ENCODE data around the gene CDK5. TPM values are rescaled to one million over a fixed set of nuclear protein-coding genes. Genes with fewer than 3 reads are reported as not detected.
A peak's percentile ranks its signal among the peaks of the same experiment; 100 is the strongest.

CDK5 gene
- total and polyA plus RNA-seq, 9 of the 15 experiments (the other 6 are each of a cell fraction or from before 2014, with no cell fraction given), result 3.2 to 38.0 (median 27.5) TPM

DNA sequence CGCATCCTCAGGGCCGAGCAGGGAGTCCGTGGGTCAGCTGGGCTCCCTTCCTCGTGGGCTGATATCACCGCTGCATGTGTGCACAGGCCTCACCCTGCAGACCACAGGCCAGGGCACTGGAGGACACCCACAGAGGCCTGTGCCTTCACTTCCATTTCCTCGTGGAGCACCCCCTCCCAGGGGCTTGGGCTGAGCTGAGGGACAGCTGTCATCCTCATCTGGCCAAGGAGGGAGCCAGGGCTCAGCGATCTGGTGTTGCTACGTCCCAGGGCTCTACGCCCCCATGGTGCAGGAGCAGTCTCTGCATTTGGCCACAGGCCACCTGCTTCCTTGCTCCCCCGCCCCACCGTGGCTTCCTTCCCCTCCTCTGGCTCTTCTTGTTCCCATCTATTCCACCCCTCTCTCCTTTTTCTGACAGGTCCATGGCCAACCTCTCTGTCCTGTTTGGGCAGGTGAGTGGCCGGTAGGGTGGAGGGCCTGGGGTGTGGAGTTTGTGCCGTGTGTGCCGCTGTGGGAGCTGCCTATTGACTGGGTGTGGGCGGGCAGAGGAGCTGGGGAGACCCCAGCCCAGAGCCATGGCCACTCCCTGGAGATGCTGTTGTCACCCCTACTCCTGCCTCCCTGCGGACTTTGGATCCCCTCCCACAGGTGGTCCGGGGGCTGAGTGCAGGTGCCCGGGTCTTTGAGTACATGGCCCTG is 17.7 kb downstream of the CDK5 start (continued):
- TF ChIP-seq ATF3 (IDR thresholded peaks at IDR 0.05) (no peak), ATF3 (CRISPR knock-in tag; conservative IDR thresholded peaks at IDR 0.05) (no peak), ZNF121 (CRISPR knock-in tag; conservative IDR thresholded peaks at IDR 0.05) (no peak), PCBP2 (IDR thresholded peaks at IDR 0.05; ENCODE audit: low read depth, low read length, poor library complexity, severe bottlenecking) (no peak), MLLT1 (IDR thresholded peaks at IDR 0.05) (no peak; a peak in 1 of 4 replicates), CTBP1 (IDR thresholded peaks at IDR 0.05; ENCODE audit: borderline replicate concordance) (no peak), TRIM24 (IDR thresholded peaks at IDR 0.05) (no peak), STAT5A (IDR thresholded peaks at IDR 0.05; ENCODE audit: borderline replicate concordance, low read length) (no peak)
- TF ChIP-seq, protein P1, sequence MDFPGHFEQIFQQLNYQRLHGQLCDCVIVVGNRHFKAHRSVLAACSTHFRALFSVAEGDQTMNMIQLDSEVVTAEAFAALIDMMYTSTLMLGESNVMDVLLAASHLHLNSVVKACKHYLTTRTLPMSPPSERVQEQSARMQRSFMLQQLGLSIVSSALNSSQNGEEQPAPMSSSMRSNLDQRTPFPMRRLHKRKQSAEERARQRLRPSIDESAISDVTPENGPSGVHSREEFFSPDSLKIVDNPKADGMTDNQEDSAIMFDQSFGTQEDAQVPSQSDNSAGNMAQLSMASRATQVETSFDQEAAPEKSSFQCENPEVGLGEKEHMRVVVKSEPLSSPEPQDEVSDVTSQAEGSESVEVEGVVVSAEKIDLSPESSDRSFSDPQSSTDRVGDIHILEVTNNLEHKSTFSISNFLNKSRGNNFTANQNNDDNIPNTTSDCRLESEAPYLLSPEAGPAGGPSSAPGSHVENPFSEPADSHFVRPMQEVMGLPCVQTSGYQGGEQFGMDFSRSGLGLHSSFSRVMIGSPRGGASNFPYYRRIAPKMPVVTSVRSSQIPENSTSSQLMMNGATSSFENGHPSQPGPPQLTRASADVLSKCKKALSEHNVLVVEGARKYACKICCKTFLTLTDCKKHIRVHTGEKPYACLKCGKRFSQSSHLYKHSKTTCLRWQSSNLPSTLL (IDR thresholded peaks at IDR 0.05), result no peak
- TF ChIP-seq, protein P2, sequence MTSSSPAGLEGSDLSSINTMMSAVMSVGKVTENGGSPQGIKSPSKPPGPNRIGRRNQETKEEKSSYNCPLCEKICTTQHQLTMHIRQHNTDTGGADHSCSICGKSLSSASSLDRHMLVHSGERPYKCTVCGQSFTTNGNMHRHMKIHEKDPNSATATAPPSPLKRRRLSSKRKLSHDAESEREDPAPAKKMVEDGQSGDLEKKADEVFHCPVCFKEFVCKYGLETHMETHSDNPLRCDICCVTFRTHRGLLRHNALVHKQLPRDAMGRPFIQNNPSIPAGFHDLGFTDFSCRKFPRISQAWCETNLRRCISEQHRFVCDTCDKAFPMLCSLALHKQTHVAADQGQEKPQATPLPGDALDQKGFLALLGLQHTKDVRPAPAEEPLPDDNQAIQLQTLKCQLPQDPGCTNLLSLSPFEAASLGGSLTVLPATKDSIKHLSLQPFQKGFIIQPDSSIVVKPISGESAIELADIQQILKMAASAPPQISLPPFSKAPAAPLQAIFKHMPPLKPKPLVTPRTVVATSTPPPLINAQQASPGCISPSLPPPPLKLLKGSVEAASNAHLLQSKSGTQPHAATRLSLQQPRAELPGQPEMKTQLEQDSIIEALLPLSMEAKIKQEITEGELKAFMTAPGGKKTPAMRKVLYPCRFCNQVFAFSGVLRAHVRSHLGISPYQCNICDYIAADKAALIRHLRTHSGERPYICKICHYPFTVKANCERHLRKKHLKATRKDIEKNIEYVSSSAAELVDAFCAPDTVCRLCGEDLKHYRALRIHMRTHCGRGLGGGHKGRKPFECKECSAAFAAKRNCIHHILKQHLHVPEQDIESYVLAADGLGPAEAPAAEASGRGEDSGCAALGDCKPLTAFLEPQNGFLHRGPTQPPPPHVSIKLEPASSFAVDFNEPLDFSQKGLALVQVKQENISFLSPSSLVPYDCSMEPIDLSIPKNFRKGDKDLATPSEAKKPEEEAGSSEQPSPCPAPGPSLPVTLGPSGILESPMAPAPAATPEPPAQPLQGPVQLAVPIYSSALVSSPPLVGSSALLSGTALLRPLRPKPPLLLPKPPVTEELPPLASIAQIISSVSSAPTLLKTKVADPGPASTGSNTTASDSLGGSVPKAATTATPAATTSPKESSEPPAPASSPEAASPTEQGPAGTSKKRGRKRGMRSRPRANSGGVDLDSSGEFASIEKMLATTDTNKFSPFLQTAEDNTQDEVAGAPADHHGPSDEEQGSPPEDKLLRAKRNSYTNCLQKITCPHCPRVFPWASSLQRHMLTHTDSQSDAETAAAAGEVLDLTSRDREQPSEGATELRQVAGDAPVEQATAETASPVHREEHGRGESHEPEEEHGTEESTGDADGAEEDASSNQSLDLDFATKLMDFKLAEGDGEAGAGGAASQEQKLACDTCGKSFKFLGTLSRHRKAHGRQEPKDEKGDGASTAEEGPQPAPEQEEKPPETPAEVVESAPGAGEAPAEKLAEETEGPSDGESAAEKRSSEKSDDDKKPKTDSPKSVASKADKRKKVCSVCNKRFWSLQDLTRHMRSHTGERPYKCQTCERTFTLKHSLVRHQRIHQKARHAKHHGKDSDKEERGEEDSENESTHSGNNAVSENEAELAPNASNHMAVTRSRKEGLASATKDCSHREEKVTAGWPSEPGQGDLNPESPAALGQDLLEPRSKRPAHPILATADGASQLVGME (CRISPR knock-in tag; IDR thresholded peaks at IDR 0.05), result no peak
- TF ChIP-seq, protein P3, sequence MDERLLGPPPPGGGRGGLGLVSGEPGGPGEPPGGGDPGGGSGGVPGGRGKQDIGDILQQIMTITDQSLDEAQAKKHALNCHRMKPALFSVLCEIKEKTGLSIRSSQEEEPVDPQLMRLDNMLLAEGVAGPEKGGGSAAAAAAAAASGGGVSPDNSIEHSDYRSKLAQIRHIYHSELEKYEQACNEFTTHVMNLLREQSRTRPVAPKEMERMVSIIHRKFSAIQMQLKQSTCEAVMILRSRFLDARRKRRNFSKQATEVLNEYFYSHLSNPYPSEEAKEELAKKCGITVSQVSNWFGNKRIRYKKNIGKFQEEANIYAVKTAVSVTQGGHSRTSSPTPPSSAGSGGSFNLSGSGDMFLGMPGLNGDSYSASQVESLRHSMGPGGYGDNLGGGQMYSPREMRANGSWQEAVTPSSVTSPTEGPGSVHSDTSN (CRISPR knock-in tag; IDR thresholded peaks at IDR 0.05; ENCODE audit: low read depth), result no peak
- TF ChIP-seq, protein P3 (tag; conservative IDR thresholded peaks at IDR 0.05; ENCODE audit: low read depth), result no peak
- TF ChIP-seq, protein P4, sequence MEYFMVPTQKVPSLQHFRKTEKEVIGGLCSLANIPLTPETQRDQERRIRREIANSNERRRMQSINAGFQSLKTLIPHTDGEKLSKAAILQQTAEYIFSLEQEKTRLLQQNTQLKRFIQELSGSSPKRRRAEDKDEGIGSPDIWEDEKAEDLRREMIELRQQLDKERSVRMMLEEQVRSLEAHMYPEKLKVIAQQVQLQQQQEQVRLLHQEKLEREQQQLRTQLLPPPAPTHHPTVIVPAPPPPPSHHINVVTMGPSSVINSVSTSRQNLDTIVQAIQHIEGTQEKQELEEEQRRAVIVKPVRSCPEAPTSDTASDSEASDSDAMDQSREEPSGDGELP (CRISPR knock-in tag; IDR thresholded peaks at IDR 0.05; ENCODE audit: borderline replicate concordance), result peak; percentile 75; the same call in 1 of the 2 replicates

All from K562 (cell line).